Measurements from ENCODE around the gene WDPCP. TPM values are rescaled to one million over a fixed set of nuclear protein-coding genes. Genes with fewer than 3 reads are reported as not detected.

The WDPCP gene
- total and polyA plus RNA-seq, 9 donors: 4.0 to 29.6 (median 15.6) TPM

DNA sequence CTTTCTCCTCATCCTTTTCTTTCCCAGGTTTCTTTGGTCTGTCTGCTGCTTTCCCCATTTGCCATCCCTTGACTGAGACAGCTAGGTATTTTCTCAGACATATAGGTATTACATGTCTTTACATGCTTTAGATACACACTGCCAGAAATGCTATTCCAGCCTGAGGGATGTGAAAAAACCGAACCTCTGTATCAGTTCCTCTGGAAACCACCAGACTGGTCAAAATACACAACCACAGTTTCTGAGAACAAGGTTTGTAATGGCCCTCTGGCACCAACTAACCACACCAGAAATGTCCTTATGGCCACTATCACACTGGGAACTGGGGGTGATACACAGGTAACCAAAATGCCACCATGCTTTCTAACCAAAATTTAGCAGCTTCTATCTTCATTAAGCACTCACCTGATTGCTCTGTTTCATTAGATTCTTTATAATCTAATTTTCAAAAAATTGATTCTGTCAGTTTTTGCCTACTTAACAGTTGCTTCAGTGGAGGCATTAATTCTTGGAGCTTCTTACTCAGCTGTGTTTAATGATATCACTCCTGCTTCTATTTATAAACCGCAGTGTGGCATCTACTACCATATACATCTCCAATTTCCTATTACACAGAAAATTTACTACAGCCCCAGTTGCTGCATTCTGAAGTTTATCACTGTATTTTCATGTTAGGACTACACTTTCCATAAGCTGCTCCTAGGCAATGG is 243.5 kb downstream of the WDPCP start:
- no peak overlapping the region for H3K4me3 ChIP-seq
- no peak for DNase-seq
- no peaks in the 10 kb centered on the region for H3K36me3 ChIP-seq
- H3K27ac ChIP-seq: no peak overlapping the region
- 96 to 99% (median 97%) methylated on average over 2 of the region's 2 CpGs for WGBS, 3 donors
- peaks cover 0 to 4% of the 10 kb centered on the region in 2 donors for H3K9me3 ChIP-seq
- no peaks in the 10 kb centered on the region for H3K4me1 ChIP-seq (ENCODE audit: insufficient read depth)
- no peaks in the 10 kb centered on the region for H3K27me3 ChIP-seq
- intact Hi-C loops (cut with DNase I): no loop called here
- no peak for TF ChIP-seq EP300 (IDR thresholded peaks at IDR 0.05)
- no peak for TF ChIP-seq POLR2A (IDR thresholded peaks at IDR 0.05)
- TF ChIP-seq, protein P1, sequence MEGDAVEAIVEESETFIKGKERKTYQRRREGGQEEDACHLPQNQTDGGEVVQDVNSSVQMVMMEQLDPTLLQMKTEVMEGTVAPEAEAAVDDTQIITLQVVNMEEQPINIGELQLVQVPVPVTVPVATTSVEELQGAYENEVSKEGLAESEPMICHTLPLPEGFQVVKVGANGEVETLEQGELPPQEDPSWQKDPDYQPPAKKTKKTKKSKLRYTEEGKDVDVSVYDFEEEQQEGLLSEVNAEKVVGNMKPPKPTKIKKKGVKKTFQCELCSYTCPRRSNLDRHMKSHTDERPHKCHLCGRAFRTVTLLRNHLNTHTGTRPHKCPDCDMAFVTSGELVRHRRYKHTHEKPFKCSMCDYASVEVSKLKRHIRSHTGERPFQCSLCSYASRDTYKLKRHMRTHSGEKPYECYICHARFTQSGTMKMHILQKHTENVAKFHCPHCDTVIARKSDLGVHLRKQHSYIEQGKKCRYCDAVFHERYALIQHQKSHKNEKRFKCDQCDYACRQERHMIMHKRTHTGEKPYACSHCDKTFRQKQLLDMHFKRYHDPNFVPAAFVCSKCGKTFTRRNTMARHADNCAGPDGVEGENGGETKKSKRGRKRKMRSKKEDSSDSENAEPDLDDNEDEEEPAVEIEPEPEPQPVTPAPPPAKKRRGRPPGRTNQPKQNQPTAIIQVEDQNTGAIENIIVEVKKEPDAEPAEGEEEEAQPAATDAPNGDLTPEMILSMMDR (IDR thresholded peaks at IDR 0.05): no peak

DNA sequence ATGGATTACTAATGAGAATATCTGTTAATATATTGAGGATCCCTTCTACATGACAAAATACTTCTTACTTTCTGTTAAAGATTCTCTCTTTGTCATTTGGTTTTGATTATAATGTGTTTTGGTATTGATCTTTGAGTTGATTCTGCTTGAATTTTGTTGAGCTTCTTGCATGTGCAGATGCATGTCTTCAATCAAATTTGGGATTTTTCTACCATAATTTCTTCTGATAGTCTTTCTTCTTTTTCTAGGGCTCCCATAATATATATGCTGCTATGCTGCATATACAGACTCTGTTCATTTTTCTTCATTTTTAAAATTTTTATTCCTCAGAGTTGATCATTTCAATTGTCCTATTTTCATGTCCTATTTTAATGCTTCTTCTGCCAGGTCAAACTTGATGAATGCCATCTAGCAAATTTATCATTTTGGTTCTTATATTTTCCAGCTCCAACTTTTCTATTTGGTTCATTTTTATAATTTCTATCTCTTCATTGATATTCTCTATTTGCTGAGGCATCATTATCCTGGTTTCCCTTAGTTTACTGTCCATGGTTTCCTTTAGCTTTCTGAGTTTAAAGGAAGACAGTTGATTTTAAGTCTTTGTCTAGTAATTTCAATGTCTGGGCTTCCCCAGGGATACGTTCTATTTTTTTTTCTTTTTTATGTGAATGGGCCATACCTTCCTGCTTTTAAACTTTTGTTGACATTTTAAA is 244.7 kb downstream of the WDPCP start:
- TF ChIP-seq, protein P1 (IDR thresholded peaks at IDR 0.05): no peak
- no peak for TF ChIP-seq EP300 (IDR thresholded peaks at IDR 0.05)
- no peak for TF ChIP-seq POLR2A (IDR thresholded peaks at IDR 0.05)
- WGBS, 3 donors: 81 to 97% (median 83%) methylated on average over 1 of the region's 1 CpG
- intact Hi-C loops (cut with DNase I): no loop called here

DNA sequence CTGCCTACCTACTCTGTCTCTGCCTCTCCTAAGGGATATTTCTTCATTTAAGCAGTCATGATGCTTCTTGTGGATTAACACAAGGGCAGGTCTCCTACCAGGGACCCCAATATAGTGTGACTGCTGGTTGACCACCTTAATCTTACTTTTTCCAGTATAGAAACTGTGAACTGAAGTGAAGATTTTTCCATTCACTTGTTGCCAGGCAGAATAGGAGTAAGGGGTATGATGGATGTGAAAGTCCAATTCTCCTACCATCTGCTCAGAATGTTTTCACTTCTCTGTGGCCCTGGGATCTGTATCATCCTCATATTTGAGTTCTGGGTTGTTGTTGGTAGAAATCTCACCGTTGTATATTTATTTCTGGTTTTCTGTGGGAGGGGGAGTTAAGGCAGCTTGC is 247.8 kb downstream of the WDPCP start:
- no peak for TF ChIP-seq POLR2A (IDR thresholded peaks at IDR 0.05)
- no peak for TF ChIP-seq EP300 (IDR thresholded peaks at IDR 0.05)
- TF ChIP-seq, protein P1 (IDR thresholded peaks at IDR 0.05): no peak
- Histone ChIP-seq H3K9me3 (peaks cover 0 to 4% of the 10 kb centered on the region in 2 donors), H3K4me3 (no peak overlapping the region), H3K27me3 (no peaks in the 10 kb centered on the region), H3K27ac (no peak overlapping the region), H3K4me1 (ENCODE audit: insufficient read depth) (no peaks in the 10 kb centered on the region), H3K36me3 (no peaks in the 10 kb centered on the region)
- DNase-seq: no peak
- WGBS, 3 donors: 77 to 89% (median 87%) methylated on average over 1 of the region's 1 CpG
- intact Hi-C loops (cut with DNase I): no loop called here

More for the DNA sequence above, 244.7 kb downstream of the WDPCP start:
- H3K4me3 ChIP-seq: no peak overlapping the region
- no peak overlapping the region for H3K27ac ChIP-seq
- H3K36me3 ChIP-seq: no peaks in the 10 kb centered on the region
- no peak for DNase-seq
- H3K9me3 ChIP-seq: peaks cover 0 to 4% of the 10 kb centered on the region in 2 donors
- no peaks in the 10 kb centered on the region for H3K27me3 ChIP-seq
- no peaks in the 10 kb centered on the region for H3K4me1 ChIP-seq (ENCODE audit: insufficient read depth)

DNA sequence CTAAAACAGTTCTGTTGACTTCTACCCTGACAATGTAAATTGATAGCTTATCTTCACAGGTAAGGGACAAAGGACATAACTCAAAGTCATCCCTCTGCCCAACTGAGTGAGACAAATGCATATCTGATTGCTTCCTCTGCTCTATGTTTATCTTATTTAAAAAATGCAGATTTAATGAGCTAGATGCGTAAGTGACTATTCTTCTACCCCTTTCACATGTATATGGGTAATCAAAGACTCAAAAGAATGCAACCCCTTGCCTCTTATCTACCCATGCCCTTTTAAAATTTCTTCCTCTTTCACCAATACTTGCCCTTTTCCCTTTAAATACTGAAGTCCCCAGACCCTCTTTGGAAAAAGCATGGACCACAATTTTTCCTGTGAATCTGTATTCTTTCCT is 253.4 kb downstream of the WDPCP start:
- no peak for DNase-seq
- H3K27ac ChIP-seq: no peak overlapping the region
- no peaks in the 10 kb centered on the region for H3K4me1 ChIP-seq (ENCODE audit: insufficient read depth)
- 95 to 100% (median 97%) methylated on average over 1 of the region's 1 CpG for WGBS, 3 donors
- no peak for TF ChIP-seq EP300 (IDR thresholded peaks at IDR 0.05)
- TF ChIP-seq, protein P1 (IDR thresholded peaks at IDR 0.05): no peak
- no peak for TF ChIP-seq POLR2A (IDR thresholded peaks at IDR 0.05)
- H3K36me3 ChIP-seq: no peaks in the 10 kb centered on the region
- intact Hi-C loops (cut with DNase I): no loop called here
- H3K4me3 ChIP-seq: no peak overlapping the region
- H3K27me3 ChIP-seq: no peaks in the 10 kb centered on the region
- no peaks in the 10 kb centered on the region for H3K9me3 ChIP-seq

Measured in ovary (tissue), 9 donors.